ENCODE data around the gene SKIC3.

DNA sequence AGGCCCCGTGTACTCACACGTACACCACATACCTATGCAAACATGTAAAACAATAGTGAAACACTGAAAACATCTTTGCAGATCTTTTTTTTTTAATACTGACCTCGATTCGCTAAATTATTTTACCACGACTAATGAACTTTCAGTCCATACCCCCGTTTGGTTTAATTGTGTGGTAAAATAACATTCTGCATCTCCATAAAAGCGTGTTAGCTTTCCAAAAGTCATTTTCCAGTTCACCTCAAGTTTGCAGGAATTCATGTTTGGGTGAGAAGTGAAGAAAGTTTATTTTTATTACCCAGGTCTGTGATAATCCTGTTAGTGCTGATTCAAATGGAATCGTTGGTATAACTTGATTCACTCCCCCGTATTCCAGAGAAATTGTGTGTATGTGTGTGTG, 776 bp upstream of the SKIC3 start:
- TF ChIP-seq, protein P1, sequence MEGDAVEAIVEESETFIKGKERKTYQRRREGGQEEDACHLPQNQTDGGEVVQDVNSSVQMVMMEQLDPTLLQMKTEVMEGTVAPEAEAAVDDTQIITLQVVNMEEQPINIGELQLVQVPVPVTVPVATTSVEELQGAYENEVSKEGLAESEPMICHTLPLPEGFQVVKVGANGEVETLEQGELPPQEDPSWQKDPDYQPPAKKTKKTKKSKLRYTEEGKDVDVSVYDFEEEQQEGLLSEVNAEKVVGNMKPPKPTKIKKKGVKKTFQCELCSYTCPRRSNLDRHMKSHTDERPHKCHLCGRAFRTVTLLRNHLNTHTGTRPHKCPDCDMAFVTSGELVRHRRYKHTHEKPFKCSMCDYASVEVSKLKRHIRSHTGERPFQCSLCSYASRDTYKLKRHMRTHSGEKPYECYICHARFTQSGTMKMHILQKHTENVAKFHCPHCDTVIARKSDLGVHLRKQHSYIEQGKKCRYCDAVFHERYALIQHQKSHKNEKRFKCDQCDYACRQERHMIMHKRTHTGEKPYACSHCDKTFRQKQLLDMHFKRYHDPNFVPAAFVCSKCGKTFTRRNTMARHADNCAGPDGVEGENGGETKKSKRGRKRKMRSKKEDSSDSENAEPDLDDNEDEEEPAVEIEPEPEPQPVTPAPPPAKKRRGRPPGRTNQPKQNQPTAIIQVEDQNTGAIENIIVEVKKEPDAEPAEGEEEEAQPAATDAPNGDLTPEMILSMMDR (IDR thresholded peaks at IDR 0.05; ENCODE audit: low read depth, low read length, missing input control): no peak
- TF ChIP-seq JUND (IDR thresholded peaks at IDR 0.05) (no peak), FOXA1 (IDR thresholded peaks at IDR 0.05) (no peak), TAF1 (conservative IDR thresholded peaks at IDR 0.05) (no peak), YY1 (IDR thresholded peaks at IDR 0.05) (no peak), HNF4G (IDR thresholded peaks at IDR 0.05) (no peak), RXRA (IDR thresholded peaks at IDR 0.05) (no peak), SP1 (IDR thresholded peaks at IDR 0.05) (no peak)
- TF ChIP-seq, protein P2, sequence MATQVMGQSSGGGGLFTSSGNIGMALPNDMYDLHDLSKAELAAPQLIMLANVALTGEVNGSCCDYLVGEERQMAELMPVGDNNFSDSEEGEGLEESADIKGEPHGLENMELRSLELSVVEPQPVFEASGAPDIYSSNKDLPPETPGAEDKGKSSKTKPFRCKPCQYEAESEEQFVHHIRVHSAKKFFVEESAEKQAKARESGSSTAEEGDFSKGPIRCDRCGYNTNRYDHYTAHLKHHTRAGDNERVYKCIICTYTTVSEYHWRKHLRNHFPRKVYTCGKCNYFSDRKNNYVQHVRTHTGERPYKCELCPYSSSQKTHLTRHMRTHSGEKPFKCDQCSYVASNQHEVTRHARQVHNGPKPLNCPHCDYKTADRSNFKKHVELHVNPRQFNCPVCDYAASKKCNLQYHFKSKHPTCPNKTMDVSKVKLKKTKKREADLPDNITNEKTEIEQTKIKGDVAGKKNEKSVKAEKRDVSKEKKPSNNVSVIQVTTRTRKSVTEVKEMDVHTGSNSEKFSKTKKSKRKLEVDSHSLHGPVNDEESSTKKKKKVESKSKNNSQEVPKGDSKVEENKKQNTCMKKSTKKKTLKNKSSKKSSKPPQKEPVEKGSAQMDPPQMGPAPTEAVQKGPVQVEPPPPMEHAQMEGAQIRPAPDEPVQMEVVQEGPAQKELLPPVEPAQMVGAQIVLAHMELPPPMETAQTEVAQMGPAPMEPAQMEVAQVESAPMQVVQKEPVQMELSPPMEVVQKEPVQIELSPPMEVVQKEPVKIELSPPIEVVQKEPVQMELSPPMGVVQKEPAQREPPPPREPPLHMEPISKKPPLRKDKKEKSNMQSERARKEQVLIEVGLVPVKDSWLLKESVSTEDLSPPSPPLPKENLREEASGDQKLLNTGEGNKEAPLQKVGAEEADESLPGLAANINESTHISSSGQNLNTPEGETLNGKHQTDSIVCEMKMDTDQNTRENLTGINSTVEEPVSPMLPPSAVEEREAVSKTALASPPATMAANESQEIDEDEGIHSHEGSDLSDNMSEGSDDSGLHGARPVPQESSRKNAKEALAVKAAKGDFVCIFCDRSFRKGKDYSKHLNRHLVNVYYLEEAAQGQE (IDR thresholded peaks at IDR 0.05): no peak
- TF ChIP-seq, protein P3, sequence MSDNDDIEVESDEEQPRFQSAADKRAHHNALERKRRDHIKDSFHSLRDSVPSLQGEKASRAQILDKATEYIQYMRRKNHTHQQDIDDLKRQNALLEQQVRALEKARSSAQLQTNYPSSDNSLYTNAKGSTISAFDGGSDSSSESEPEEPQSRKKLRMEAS (IDR thresholded peaks at IDR 0.05): no peak
- TF ChIP-seq, protein P4, sequence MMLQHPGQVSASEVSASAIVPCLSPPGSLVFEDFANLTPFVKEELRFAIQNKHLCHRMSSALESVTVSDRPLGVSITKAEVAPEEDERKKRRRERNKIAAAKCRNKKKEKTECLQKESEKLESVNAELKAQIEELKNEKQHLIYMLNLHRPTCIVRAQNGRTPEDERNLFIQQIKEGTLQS (IDR thresholded peaks at IDR 0.05): no peak
- TF ChIP-seq, protein P5, sequence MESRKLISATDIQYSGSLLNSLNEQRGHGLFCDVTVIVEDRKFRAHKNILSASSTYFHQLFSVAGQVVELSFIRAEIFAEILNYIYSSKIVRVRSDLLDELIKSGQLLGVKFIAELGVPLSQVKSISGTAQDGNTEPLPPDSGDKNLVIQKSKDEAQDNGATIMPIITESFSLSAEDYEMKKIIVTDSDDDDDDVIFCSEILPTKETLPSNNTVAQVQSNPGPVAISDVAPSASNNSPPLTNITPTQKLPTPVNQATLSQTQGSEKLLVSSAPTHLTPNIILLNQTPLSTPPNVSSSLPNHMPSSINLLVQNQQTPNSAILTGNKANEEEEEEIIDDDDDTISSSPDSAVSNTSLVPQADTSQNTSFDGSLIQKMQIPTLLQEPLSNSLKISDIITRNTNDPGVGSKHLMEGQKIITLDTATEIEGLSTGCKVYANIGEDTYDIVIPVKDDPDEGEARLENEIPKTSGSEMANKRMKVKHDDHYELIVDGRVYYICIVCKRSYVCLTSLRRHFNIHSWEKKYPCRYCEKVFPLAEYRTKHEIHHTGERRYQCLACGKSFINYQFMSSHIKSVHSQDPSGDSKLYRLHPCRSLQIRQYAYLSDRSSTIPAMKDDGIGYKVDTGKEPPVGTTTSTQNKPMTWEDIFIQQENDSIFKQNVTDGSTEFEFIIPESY (IDR thresholded peaks at IDR 0.05): no peak
